ENCODE results near the gene AKT3.
A peak's percentile ranks its signal among the peaks of the same experiment; 100 is the strongest.

AKT3 gene

GRCh38 chr1:243475966-243476365 is 374.1 kb downstream of the AKT3 start:
- DNase-seq = peak; percentile 62
- Mint-ChIP-seq H3K27ac (no peak overlapping the region), H3K27me3 (ENCODE audit: low read depth, poor library complexity) (peaks cover 19% of the 10 kb centered on the region), H3K9me3 (peaks cover 4% of the 10 kb centered on the region), H3K36me3 (ENCODE audit: low read depth) (peaks cover 5% of the 10 kb centered on the region), H3K4me1 (peaks cover 51% of the 10 kb centered on the region), H3K4me3 (no peak overlapping the region)
- peak; percentile 30 for TF ChIP-seq CTCF (IDR thresholded peaks at IDR 0.05)

- peaks cover 3% of the 10 kb centered on the region for H3K36me3 Mint-ChIP-seq (ENCODE audit: low read depth)
- no peak overlapping the region for H3K4me3 Mint-ChIP-seq
- DNase-seq = no peak
- H3K27ac Mint-ChIP-seq = no peak overlapping the region
- H3K27me3 Mint-ChIP-seq (ENCODE audit: low read depth, poor library complexity) = peaks cover 17% of the 10 kb centered on the region
- peaks cover 2% of the 10 kb centered on the region for H3K9me3 Mint-ChIP-seq
- no peak for TF ChIP-seq CTCF (IDR thresholded peaks at IDR 0.05)
- peaks cover 62% of the 10 kb centered on the region for H3K4me1 Mint-ChIP-seq
Observed at GRCh38 chr1:243474906-243475305, 375.1 kb downstream of the AKT3 start.

GRCh38 chr1:243474136-243474881 is 375.7 kb downstream of the AKT3 start:
- Mint-ChIP-seq H3K27me3 (ENCODE audit: low read depth, poor library complexity) (peaks cover 17% of the 10 kb centered on the region), H3K9me3 (no peaks in the 10 kb centered on the region), H3K4me1 (peaks cover 63% of the 10 kb centered on the region), H3K4me3 (no peak overlapping the region), H3K27ac (no peak overlapping the region), H3K36me3 (ENCODE audit: low read depth) (no peaks in the 10 kb centered on the region)
- no peak for TF ChIP-seq CTCF (IDR thresholded peaks at IDR 0.05)
- DNase-seq = no peak

GRCh38 chr1:243473227-243474135 is 376.6 kb downstream of the AKT3 start:
- Mint-ChIP-seq H3K27me3 (ENCODE audit: low read depth, poor library complexity) (peaks cover 17% of the 10 kb centered on the region), H3K36me3 (ENCODE audit: low read depth) (no peaks in the 10 kb centered on the region), H3K4me1 (peaks cover 63% of the 10 kb centered on the region), H3K4me3 (peak overlapping the region; percentile 45), H3K9me3 (no peaks in the 10 kb centered on the region), H3K27ac (no peak overlapping the region)
- no peak for TF ChIP-seq CTCF (IDR thresholded peaks at IDR 0.05)
- no peak for DNase-seq

- no peak for DNase-seq
- no peak for TF ChIP-seq CTCF (IDR thresholded peaks at IDR 0.05)
- peaks cover 63% of the 10 kb centered on the region for H3K4me1 Mint-ChIP-seq
- H3K36me3 Mint-ChIP-seq (ENCODE audit: low read depth) = no peaks in the 10 kb centered on the region
- peaks cover 17% of the 10 kb centered on the region for H3K27me3 Mint-ChIP-seq (ENCODE audit: low read depth, poor library complexity)
- H3K27ac Mint-ChIP-seq = no peak overlapping the region
- no peaks in the 10 kb centered on the region for H3K9me3 Mint-ChIP-seq
- H3K4me3 Mint-ChIP-seq = no peak overlapping the region
Observed at GRCh38 chr1:243471754-243472745, 378.0 kb downstream of the AKT3 start.
